Cardiac septum (tissue), 1 donor: ENCODE data around the gene TARBP1. TPM values are rescaled to one million over a fixed set of nuclear protein-coding genes. Genes with fewer than 3 reads are reported as not detected.

ENCODE experiments used
- DNase-seq: peaks from one replicate; pipeline ENCODE4 v3.0.0-alpha.2; 2020; ENCODE audit warnings: low spot score
- intact Hi-C: fragments of 100-400 bp; cut with DNase I; formaldehyde crosslinking; loops from one replicate; pipeline ENCODE4 v1.14.0; 2022
- total RNA-seq: library from RNA; stranded (reverse); fragmentation: NEBNext Ultra II Directional; extraction: Animal tissue kit (Norgen Biotek cat#: 25700); gene quantifications from one replicate; pipeline ENCODE4 v1.2.1, GENCODE V29; 2021
- donor health status: DM: no; HTN: no; CAD: no.

The TARBP1 gene
- total RNA-seq, 1 donor from 2014 or later = 9.1 TPM

GRCh38 chr1:234463749-234464148 lies 15.2 kb downstream of the TARBP1 start:
- no peak for DNase-seq
- intact Hi-C loops = no loop called here

- intact Hi-C loops = no loop called here
- DNase-seq = no peak
Measured at GRCh38 chr1:234460652-234461051, 18.3 kb downstream of the TARBP1 start.

GRCh38 chr1:234458352-234459017 lies 20.5 kb downstream of the TARBP1 start:
- intact Hi-C loops = no loop called here
- no peak for DNase-seq

- intact Hi-C loops = no loop called here
Measured at GRCh38 chr1:234454926-234455325, 24.1 kb downstream of the TARBP1 start.

GRCh38 chr1:234452406-234452965 lies 26.5 kb downstream of the TARBP1 start:
- DNase-seq = no peak
- intact Hi-C loops = no loop called here

More at GRCh38 chr1:234454926-234455325, 24.1 kb downstream of the TARBP1 start:
- no peak for DNase-seq

- intact Hi-C loops = no loop called here
Measured at GRCh38 chr1:234440348-234440747, 38.6 kb downstream of the TARBP1 start.

GRCh38 chr1:234438579-234438978 lies 40.4 kb downstream of the TARBP1 start:
- intact Hi-C loops = no loop called here
- no peak for DNase-seq

More at GRCh38 chr1:234440348-234440747, 38.6 kb downstream of the TARBP1 start:
- no peak for DNase-seq

- intact Hi-C loops = no loop called here
- DNase-seq = no peak
Measured at GRCh38 chr1:234437423-234438171, 41.4 kb downstream of the TARBP1 start.

- no peak for DNase-seq
- intact Hi-C loops = no loop called here
Measured at GRCh38 chr1:234435620-234436019, 43.4 kb downstream of the TARBP1 start.

- intact Hi-C loops = no loop called here
- DNase-seq = no peak
Measured at GRCh38 chr1:234434706-234435105, 44.3 kb downstream of the TARBP1 start.

GRCh38 chr1:234433563-234434285 lies 45.3 kb downstream of the TARBP1 start:
- no peak for DNase-seq
- intact Hi-C loops = no loop called here

GRCh38 chr1:234431255-234431654 lies 47.7 kb downstream of the TARBP1 start:
- no peak for DNase-seq
- intact Hi-C loops = no loop called here

- intact Hi-C loops = no loop called here
- no peak for DNase-seq
Measured at GRCh38 chr1:234430691-234431090, 48.3 kb downstream of the TARBP1 start.

- intact Hi-C loops = no loop called here
Measured at GRCh38 chr1:234429434-234429806, 49.6 kb downstream of the TARBP1 start.

GRCh38 chr1:234427950-234428646 lies 50.9 kb downstream of the TARBP1 start:
- intact Hi-C loops = no loop called here
- DNase-seq = no peak

More at GRCh38 chr1:234429434-234429806, 49.6 kb downstream of the TARBP1 start:
- DNase-seq = no peak

GRCh38 chr1:234413990-234414389 lies 65.0 kb downstream of the TARBP1 start:
- intact Hi-C loops = no loop called here
- DNase-seq = no peak

- intact Hi-C loops = no loop called here
- no peak for DNase-seq
Measured at GRCh38 chr1:234413485-234413884, 65.5 kb downstream of the TARBP1 start.

- intact Hi-C loops = no loop called here
- no peak for DNase-seq
Measured at GRCh38 chr1:234412830-234413229, 66.1 kb downstream of the TARBP1 start.

- intact Hi-C loops = no loop called here
- no peak for DNase-seq
Measured at GRCh38 chr1:234409328-234409727, 69.7 kb downstream of the TARBP1 start.

GRCh38 chr1:234408757-234409156 lies 70.2 kb downstream of the TARBP1 start:
- no peak for DNase-seq
- intact Hi-C loops = no loop called here
